GM12892 (cell line): ENCODE results near the gene LIPE.

Source experiments
- POLR2A ChIP-seq: IDR thresholded peaks from 2 replicates; pipeline ENCODE4 v1.6.1; 2011; ENCODE audit warnings: low read depth, low read length, control low read depth
- POLR2AphosphoS5 ChIP-seq: IDR thresholded peaks from 2 replicates; pipeline ENCODE4 v1.6.1; 2011; ENCODE audit warnings: low read depth, low read length, control low read depth
- TAF1 ChIP-seq: IDR thresholded peaks from 2 replicates; pipeline ENCODE4 v1.6.1; 2011; ENCODE audit warnings: low read depth, mild to moderate bottlenecking, control low read depth, low read length, borderline replicate concordance

- TF ChIP-seq POLR2AphosphoS5 (no peak), POLR2A (no peak), TAF1 (no peak)
Observed at GRCh38 chr19:42412227-42412626, 15.0 kb downstream of the LIPE start.
